Colonic mucosa (tissue), 4 donors: Measurements from ENCODE around the gene PRPS2. TPM values are rescaled to one million over a fixed set of nuclear protein-coding genes. Genes with fewer than 3 reads are reported as not detected.

Source experiments
- DNase-seq: peaks from one replicate; pipeline ENCODE4 v3.0.0-alpha.2; 2020
- H3K27ac ChIP-seq: fragments of 200-600 bp; one replicate; pipeline ENCODE4 v1.8.0; 2021
- H3K27me3 ChIP-seq: fragments of 200-600 bp; one replicate; pipeline ENCODE4 v1.8.0; 2021
- H3K36me3 ChIP-seq: fragments of 200-600 bp; one replicate; pipeline ENCODE4 v1.8.0; 2021
- H3K4me1 ChIP-seq: fragments of 200-600 bp; one replicate; pipeline ENCODE4 v1.8.0; 2021; ENCODE audit warnings: mild to moderate bottlenecking
- H3K4me3 ChIP-seq: fragments of 200-600 bp; one replicate; pipeline ENCODE4 v1.8.0; 2021
- H3K9ac ChIP-seq, 2 donors: one replicate each; pipeline ENCODE4 v1.7.0; 2013; ENCODE audit warnings: control low read depth in 2 of 2, low read depth in 2 of 2, low read length in 2 of 2
- H3K9me3 ChIP-seq: fragments of 200-600 bp; one replicate; pipeline ENCODE4 v1.8.0; 2021
- intact Hi-C: fragments of 100-400 bp; cut with DNase I; formaldehyde crosslinking; loops from one replicate; pipeline ENCODE4 v1.14.1; 2022
- total RNA-seq, 2 donors: library from RNA; stranded (reverse); fragmentation: NEBNext Ultra II Directional in 1 of 2; extraction: Animal tissue kit (Norgen Biotek cat#: 25700) in 1 of 2; gene quantifications; one replicate each; pipeline ENCODE4 v1.2.1, GENCODE V29; 2021
- TF ChIP-seq, protein P1 (sequence below): fragments of 200-600 bp; IDR thresholded peaks from one replicate; pipeline ENCODE4 v1.8.0; 2022; ENCODE audit warnings: antibody characterized with exemption, mild to moderate bottlenecking
- donor health status: healthy.
- donor health status: DM: no; HTN: no; CAD: no.
- donor health status: DM: no; HTN: no; CAD: no.

PRPS2 gene
- 10 to 100 TPM; 67.0 to 75.8 TPM for total RNA-seq

DNA sequence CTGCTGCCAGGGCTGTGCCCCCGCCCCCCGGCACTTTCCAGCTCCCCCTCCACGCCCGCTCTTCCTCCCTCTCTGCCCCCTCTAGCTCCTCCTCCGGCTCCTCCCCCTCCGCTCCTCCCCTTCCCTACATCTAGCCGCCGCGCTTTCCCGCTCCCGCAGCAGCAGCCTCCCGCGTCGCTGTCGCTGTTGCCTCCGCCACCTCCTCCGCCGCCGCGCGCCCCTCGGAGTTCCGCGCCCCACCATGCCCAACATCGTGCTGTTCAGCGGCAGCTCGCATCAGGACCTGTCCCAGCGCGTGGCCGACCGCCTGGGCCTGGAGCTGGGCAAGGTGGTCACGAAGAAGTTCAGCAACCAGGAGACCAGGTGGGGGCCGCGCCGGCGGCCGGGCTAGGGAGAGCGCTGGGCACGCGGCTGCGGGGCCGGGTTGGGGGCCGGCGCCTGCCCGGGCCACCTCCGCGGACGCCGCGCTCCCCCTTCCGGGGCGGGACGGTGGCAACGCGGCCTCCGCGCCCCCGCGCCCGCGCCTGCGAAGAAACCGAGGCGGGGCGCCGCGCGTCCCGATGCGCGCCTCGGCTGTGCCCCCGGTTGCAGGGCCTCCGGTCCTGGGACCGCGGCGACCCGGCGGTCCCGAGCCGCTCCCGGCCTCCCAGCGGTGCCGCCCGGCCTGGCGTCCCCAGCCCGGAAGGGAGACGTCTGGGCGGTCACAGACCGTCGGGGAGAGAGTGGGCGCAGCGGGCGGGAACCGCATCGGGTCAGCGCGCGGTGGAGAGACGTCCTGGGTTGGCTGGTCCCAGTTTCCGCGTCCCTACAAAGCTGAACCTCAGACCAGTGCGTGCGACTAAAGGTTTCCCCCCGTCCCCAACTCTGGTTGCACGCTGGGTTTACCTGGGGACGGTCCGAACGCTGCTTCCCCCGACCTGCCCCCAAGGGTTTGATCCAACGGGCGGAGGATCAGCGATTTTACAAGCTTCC lies at the start of gene PRPS2:
TSS of gene PRPS2 (plus strand) at position 156 of the 972 bp plus-strand sequence. CDS start at position 242, 86 bp downstream.
- Histone ChIP-seq H3K4me3 (peak within 1 kb of the TSS; percentile 46), H3K9ac (peak within 1 kb of the TSS; percentile 60 to 77), H3K27me3 (no peaks in the 10 kb centered on the region), H3K27ac (no peak within 1 kb of the TSS), H3K4me1 (no peaks in the 10 kb centered on the region), H3K36me3 (no peaks in the 10 kb centered on the region), H3K9me3 (no peaks in the 10 kb centered on the region)
- TF ChIP-seq, protein P1, sequence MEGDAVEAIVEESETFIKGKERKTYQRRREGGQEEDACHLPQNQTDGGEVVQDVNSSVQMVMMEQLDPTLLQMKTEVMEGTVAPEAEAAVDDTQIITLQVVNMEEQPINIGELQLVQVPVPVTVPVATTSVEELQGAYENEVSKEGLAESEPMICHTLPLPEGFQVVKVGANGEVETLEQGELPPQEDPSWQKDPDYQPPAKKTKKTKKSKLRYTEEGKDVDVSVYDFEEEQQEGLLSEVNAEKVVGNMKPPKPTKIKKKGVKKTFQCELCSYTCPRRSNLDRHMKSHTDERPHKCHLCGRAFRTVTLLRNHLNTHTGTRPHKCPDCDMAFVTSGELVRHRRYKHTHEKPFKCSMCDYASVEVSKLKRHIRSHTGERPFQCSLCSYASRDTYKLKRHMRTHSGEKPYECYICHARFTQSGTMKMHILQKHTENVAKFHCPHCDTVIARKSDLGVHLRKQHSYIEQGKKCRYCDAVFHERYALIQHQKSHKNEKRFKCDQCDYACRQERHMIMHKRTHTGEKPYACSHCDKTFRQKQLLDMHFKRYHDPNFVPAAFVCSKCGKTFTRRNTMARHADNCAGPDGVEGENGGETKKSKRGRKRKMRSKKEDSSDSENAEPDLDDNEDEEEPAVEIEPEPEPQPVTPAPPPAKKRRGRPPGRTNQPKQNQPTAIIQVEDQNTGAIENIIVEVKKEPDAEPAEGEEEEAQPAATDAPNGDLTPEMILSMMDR, result no peak
- intact Hi-C loops, result no loop called here
- peak; percentile 82 for DNase-seq

DNA sequence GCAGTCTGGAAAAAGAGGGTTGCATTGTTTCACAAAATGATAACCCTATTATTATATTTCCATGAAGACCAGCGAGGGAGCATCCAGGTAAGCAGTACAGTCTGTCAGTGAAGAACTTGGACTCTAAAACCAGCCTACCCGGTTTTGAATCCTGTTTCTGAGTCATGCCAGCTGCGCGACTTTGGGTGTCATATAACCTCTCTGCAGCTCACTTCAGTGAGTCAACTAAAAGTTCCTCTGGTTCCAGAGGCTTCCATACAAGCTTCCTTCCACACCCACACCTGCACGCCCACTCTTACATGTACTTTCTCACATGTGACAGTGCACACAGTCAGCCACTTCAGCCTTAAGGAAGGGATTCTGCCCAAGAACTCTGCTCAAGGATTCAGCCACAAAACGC lies 49.8 kb upstream of the PRPS2 start:
- Histone ChIP-seq H3K4me1 (no peaks in the 10 kb centered on the region), H3K9ac (no peak overlapping the region), H3K4me3 (no peak overlapping the region), H3K27ac (no peak overlapping the region), H3K27me3 (no peaks in the 10 kb centered on the region), H3K9me3 (no peaks in the 10 kb centered on the region), H3K36me3 (no peaks in the 10 kb centered on the region)
- intact Hi-C loops, result no loop called here
- no peak for DNase-seq
- TF ChIP-seq, protein P1, result no peak

DNA sequence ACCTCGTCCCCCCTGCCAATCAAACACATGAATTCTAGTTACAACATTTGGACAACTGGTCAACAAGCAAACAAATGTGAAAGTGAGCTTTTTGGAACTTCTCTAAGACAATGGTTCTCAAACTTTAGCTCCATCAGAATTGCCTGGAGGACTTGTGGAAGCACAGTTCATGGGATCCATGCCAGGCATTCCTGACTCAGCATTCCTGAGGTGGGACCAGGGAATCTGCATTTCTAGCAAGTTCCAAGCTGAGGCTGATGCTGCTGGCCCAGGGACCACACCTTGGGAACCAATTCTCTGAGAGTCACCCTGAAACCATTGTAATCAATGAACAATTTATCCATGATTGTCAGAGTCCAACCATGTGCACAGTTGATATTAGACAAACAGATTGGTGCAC lies 43.8 kb upstream of the PRPS2 start:
- Histone ChIP-seq H3K4me3 (no peak overlapping the region), H3K4me1 (no peaks in the 10 kb centered on the region), H3K27me3 (no peaks in the 10 kb centered on the region), H3K9ac (no peak overlapping the region), H3K36me3 (no peaks in the 10 kb centered on the region), H3K27ac (no peak overlapping the region), H3K9me3 (no peaks in the 10 kb centered on the region)
- no peak for DNase-seq
- TF ChIP-seq, protein P1, result no peak
- intact Hi-C loops, result no loop called here

DNA sequence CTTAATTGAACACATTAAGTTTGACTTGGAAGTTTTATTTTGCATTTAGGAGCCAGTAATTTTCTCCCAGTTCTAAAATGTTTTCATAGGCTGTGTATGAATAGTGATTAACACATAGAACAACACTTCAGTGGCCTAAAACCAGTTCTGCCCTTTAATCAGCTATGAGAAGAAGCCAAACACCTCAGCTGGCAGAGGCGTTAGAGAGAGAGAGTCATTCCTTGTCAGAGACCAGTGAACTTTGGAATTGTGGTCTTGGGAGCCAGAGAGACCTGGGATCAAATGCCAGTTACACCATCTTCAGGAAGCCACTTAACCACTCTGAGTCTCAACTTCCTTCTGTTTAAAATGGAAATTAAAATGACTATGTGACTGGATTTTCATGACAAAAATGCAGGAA lies 39.3 kb upstream of the PRPS2 start:
- Histone ChIP-seq H3K27me3 (no peaks in the 10 kb centered on the region), H3K4me1 (no peaks in the 10 kb centered on the region), H3K9ac (no peak overlapping the region), H3K9me3 (no peaks in the 10 kb centered on the region), H3K27ac (no peak overlapping the region), H3K4me3 (no peak overlapping the region), H3K36me3 (no peaks in the 10 kb centered on the region)
- TF ChIP-seq, protein P1, result no peak
- intact Hi-C loops, result no loop called here
- DNase-seq, result no peak

DNA sequence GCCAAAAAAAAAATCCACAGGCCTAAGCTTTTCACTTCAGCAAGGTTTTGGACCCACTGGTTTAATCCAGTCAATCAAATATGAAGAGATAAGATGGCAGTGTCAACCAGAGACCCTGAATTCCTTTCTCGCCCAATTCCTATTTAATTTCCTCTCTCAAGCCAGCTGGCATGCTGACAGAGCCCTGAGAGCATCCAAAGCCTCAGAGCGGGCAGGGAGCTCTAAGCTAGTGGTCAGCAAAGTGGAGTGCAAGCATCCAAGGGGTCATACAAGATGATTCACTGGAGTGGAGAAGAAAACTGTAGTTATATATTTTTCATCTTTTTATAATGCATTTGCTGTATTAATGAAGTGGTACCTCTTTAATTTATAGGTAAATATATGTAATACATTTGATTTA lies 37.8 kb upstream of the PRPS2 start:
- Histone ChIP-seq H3K4me3 (no peak overlapping the region), H3K36me3 (no peaks in the 10 kb centered on the region), H3K9ac (no peak overlapping the region), H3K4me1 (no peaks in the 10 kb centered on the region), H3K27me3 (no peaks in the 10 kb centered on the region), H3K9me3 (no peaks in the 10 kb centered on the region), H3K27ac (no peak overlapping the region)
- intact Hi-C loops, result no loop called here
- TF ChIP-seq, protein P1, result no peak
- no peak for DNase-seq
